C4-2B (cell line): ENCODE data around the gene CHRNA7.

Experiments used
- H3K27ac ChIP-seq: fragments of 450-650 bp; 2 replicates; pipeline ENCODE4 v1.5.1; 2017
- ZFX ChIP-seq: fragments of 450-650 bp; IDR thresholded peaks from 2 replicates; pipeline ENCODE4 v1.6.1; 2017
- TF ChIP-seq, protein P1 (sequence below): fragments of 450-650 bp; conservative IDR thresholded peaks from 2 replicates; pipeline ENCODE4 v1.5.1; 2017; ENCODE audit warnings: mild to moderate bottlenecking

CHRNA7 gene

GRCh38 chr15:32014953-32015352 lies 15.4 kb upstream of the CHRNA7 start:
- TF ChIP-seq, protein P1, sequence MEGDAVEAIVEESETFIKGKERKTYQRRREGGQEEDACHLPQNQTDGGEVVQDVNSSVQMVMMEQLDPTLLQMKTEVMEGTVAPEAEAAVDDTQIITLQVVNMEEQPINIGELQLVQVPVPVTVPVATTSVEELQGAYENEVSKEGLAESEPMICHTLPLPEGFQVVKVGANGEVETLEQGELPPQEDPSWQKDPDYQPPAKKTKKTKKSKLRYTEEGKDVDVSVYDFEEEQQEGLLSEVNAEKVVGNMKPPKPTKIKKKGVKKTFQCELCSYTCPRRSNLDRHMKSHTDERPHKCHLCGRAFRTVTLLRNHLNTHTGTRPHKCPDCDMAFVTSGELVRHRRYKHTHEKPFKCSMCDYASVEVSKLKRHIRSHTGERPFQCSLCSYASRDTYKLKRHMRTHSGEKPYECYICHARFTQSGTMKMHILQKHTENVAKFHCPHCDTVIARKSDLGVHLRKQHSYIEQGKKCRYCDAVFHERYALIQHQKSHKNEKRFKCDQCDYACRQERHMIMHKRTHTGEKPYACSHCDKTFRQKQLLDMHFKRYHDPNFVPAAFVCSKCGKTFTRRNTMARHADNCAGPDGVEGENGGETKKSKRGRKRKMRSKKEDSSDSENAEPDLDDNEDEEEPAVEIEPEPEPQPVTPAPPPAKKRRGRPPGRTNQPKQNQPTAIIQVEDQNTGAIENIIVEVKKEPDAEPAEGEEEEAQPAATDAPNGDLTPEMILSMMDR = no peak
- no peak for TF ChIP-seq ZFX
- no peak overlapping the region for H3K27ac ChIP-seq

- H3K27ac ChIP-seq = peak overlapping the region; percentile 22; the same call in 1 of the 2 replicates
- TF ChIP-seq, protein P1 = no peak
- TF ChIP-seq ZFX = no peak
Measured at GRCh38 chr15:32020156-32020555, 10.2 kb upstream of the CHRNA7 start.

- TF ChIP-seq, protein P1 = no peak
- TF ChIP-seq ZFX = no peak
- H3K27ac ChIP-seq = no peak overlapping the region
Measured at GRCh38 chr15:32028921-32029320, 1.4 kb upstream of the CHRNA7 start.

DNA sequence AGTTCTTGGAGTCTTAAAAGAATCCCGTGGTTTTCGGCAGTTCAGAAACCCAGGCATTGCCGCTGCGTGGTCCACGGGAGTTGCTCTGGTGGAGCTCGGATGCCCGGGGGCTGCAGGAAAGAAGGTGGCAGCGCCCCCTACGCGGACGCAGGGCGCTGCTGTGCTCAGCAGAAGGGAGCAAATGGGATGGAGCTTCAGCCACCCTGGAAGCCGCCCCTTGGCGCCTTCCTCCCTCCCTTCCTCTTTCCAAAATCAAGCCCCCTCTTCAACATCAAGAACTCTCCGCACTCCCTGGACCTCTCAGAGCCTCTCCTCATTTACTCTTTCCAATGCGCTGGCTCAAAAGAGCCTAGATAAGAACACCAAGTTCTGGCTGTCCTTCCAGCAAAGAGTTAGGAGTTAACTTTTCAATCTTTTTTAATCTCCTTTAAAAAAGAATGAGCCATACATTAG lies 880 bp upstream of the CHRNA7 start:
- no peak overlapping the region; the same call in 1 of the 2 replicates for H3K27ac ChIP-seq
- TF ChIP-seq, protein P1 = no peak; the same call in 1 of the 2 replicates
- TF ChIP-seq ZFX = no peak

GRCh38 chr15:32030795-32031194 lies 480 bp downstream of the CHRNA7 start:
- TF ChIP-seq, protein P1 = no peak
- no peak for TF ChIP-seq ZFX
- H3K27ac ChIP-seq = peak overlapping the region; percentile 59

DNA sequence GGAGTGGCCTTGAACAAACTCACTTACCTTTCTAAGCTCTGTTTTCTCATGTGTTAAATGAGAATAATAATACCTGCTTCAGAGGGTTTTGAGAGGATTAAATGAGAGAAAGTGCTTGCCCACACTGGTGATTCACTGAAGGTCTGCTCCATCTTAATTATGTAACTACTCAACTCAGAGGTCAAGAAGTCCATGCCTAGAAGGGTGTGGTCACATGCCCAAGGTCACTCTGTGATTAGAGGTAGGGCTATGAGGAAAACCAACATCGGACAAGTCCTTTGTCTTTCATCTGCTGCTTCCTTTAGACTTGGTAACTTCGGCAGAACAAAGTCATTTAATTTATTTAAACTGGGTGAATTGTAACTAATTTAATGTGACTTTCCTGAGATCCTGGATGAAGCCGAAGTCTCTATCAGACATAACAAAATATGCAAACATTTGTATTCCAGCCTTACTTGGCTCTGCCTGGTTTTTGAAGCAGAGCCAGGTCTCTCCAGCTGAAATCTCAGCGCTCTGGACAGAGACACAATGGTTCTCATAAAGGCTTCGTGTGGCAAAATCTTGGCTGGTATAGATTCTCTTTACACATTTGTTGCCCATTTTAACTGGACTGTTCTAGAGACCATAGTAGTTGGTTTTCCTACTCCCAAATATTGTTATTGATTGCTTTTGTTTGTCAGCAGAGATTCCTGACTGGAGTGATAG lies 3.0 kb downstream of the CHRNA7 start:
- no peak overlapping the region for H3K27ac ChIP-seq
- TF ChIP-seq, protein P1 = no peak
- TF ChIP-seq ZFX = no peak

DNA sequence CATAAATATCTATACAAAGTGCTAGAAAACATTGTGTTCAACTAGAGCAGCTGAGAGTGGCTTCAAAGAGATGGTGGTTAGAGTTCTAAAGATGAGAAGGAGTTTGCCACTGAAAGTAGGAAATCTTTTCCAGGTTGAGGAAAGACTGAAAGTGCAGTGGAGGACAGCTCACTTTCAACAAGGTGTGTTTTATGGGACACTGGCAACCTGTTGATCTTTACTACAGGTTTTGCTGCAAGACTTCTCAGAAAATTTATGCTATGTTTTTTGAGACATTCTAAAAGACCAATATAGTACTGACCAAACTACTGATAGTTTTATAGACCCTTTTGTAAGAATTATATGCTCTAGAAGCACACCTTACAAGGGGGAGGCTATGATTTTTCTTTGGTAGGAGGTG lies 3.8 kb downstream of the CHRNA7 start:
- H3K27ac ChIP-seq = no peak overlapping the region
- TF ChIP-seq ZFX = no peak
- TF ChIP-seq, protein P1 = no peak
